ENCODE results near the gene GSTO1. TPM values are rescaled to one million over a fixed set of nuclear protein-coding genes. Genes with fewer than 3 reads are reported as not detected.

GSTO1 gene
- total RNA-seq, 1 donor from 2014 or later = 229 TPM

- DNase-seq (ENCODE audit: low read depth, low spot score) = no peak
These were observed 49.1 kb downstream of the GSTO1 start for GRCh38 chr10:104303594-104304355.

- DNase-seq (ENCODE audit: low read depth, low spot score) = no peak
These were observed 49.7 kb downstream of the GSTO1 start for GRCh38 chr10:104304356-104304745.

GRCh38 chr10:104304927-104305326 is 50.2 kb downstream of the GSTO1 start:
- no peak for DNase-seq (ENCODE audit: low read depth, low spot score)

- no peak for DNase-seq (ENCODE audit: low read depth, low spot score)
These were observed 52.2 kb downstream of the GSTO1 start for GRCh38 chr10:104306897-104307296.

GRCh38 chr10:104307576-104308438 is 53.1 kb downstream of the GSTO1 start:
- DNase-seq (ENCODE audit: low read depth, low spot score) = no peak

- no peak for DNase-seq (ENCODE audit: low read depth, low spot score)
These were observed 53.8 kb downstream of the GSTO1 start for GRCh38 chr10:104308439-104308903.

- no peak for DNase-seq (ENCODE audit: low read depth, low spot score)
These were observed 55.6 kb downstream of the GSTO1 start for GRCh38 chr10:104309980-104310978.

- no peak for DNase-seq (ENCODE audit: low read depth, low spot score)
These were observed 56.6 kb downstream of the GSTO1 start for GRCh38 chr10:104311184-104311720.

- DNase-seq (ENCODE audit: low read depth, low spot score) = no peak
These were observed 60.1 kb downstream of the GSTO1 start for GRCh38 chr10:104314591-104315485.

GRCh38 chr10:104315486-104315921 is 60.8 kb downstream of the GSTO1 start:
- DNase-seq (ENCODE audit: low read depth, low spot score) = no peak

- no peak for DNase-seq (ENCODE audit: low read depth, low spot score)
These were observed 61.8 kb downstream of the GSTO1 start for GRCh38 chr10:104316321-104317099.

Other genes with a start within 250 kb of the GSTO1 start
- 2.2 and 2.9 TPM in 2 replicates for gene COL17A1, start 169.0 kb upstream of the GSTO1 start, total RNA-seq
- 10.3 and 13.3 TPM in 2 replicates for gene SFR1, start 132.7 kb upstream of the GSTO1 start, total RNA-seq
- gene CFAP43, start 22.5 kb upstream of the GSTO1 start, total RNA-seq = 0.07 TPM in 2 replicates
- 0.25 and 0.33 TPM in 2 replicates for gene GSTO2, start 14.3 kb downstream of the GSTO1 start, total RNA-seq
- 16.6 and 22.8 TPM in 2 replicates for gene ITPRIP, start 83.6 kb downstream of the GSTO1 start, total RNA-seq
- gene CFAP58, start 98.9 kb downstream of the GSTO1 start, total RNA-seq = 0.46 and 0.63 TPM in 2 replicates